Hematopoietic multipotent progenitor cell treated with erythropoietin and hydrocortisone succinate and interleukin-3 and kit ligand, for 4 days (in vitro differentiated cells): ENCODE measurements around the gene IFT43.
A peak's percentile ranks its signal among the peaks of the same experiment; 100 is the strongest.

Experiments used
- DNase-seq: peaks from one replicate; pipeline ENCODE4 v3.0.0-alpha.2; 2015

The IFT43 gene

DNA sequence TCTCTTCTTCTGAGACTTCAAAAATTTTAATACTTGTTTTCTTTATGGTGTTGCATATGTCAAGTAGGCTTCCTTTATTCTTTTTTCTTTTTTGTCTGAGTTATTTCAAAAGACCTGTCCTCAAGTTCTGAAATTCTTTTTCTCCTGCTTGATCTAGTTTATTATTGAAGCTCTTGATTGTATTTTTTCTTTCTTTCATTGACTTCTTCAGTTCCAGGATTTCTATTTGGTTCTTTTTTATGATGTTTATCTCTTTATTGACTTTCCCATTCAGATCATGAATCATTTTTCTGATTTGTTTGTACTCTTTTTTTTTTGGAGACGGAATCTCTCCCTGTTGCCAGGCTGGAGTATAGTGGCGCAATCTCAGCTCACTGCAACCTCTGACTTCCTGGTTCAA lies 34.1 kb downstream of the IFT43 start:
- DNase-seq = no peak

DNA sequence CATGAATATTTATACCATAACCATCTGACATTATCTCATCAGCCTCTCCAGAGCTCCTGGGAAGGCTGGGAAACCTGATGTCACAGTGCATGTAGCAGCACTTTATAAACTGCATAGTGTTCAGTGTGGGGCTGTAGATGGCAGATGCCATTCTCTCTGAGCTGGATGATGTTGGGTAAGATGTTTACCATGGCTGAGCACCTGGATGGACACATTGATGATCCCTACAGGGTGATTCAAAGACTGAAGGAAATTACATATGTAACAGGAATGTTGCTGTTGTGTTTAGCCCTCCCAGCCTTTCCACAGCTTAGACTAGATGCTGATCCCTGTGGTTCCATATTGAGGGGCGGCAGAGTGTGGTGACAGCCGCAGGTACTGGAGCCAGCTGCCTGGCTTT lies 37.4 kb downstream of the IFT43 start:
- DNase-seq = no peak

- no peak for DNase-seq
These were observed 38.2 kb downstream of the IFT43 start for GRCh38 chr14:76023757-76024156.

GRCh38 chr14:76024211-76024907 lies 38.8 kb downstream of the IFT43 start:
- no peak for DNase-seq

- no peak for DNase-seq
These were observed 49.0 kb downstream of the IFT43 start for GRCh38 chr14:76034566-76034965.

GRCh38 chr14:76040704-76041103 lies 55.1 kb downstream of the IFT43 start:
- DNase-seq = no peak

- DNase-seq = peak; percentile 7
These were observed 60.2 kb downstream of the IFT43 start for GRCh38 chr14:76045773-76046172.

DNA sequence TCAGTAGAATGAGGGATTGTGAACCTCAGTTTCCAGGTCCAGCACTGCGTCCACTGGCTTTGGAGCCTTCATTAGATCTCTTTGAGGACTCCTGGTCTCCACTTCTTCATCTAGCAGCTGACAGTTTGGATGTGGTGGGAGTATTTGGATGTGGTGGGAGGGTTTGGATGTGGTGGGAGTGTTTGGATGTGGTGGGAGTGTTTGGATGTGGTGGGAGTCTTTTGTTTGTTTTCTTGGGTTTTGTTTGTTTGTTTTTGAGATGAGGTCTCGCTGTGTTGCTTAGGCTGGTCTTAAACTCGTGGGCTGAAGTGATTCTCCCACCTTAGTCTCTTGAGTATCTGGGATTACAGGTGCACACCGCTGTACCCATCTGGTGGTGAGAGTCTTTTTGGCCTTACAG lies 64.7 kb downstream of the IFT43 start:
- DNase-seq = no peak

GRCh38 chr14:76050797-76051392 lies 65.3 kb downstream of the IFT43 start:
- DNase-seq = peak; percentile 81

DNA sequence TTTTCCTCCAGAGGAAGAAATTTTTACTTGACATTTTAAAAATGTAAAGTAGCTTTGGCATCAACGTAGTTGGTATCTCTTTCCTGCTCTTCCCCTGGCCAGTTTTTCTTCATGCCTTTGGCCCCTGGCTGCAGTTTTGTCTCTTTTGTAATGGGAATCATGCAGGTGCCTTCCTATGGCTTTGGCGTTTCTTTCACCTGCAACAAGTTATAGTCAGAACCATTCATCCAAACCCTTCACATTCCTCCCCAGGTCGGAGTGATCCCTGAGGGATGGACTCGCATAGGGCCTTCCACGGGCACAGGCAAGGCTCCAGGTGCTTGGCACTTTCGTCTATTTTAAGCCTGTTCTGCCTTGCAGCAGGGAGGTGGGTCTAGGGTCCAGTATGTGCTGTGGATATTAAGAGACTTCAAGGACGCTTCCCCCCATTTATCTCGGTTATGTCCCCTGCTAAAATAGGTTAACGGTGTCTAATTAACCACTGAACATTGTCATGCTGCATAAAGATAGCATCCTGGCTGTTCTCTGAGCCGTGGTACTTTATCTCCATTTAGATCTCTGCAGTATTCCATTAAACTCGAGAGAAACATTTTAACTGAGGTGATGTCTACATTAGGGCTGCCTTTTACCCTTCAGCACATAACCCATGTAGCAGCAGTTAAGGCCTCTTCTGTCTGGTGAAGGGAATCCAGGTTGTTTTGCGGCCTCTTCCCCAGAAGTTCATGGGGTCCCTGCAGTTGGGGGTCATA lies 66.3 kb downstream of the IFT43 start:
- no peak for DNase-seq

- no peak for DNase-seq
These were observed 68.2 kb downstream of the IFT43 start for GRCh38 chr14:76053572-76054355.

DNA sequence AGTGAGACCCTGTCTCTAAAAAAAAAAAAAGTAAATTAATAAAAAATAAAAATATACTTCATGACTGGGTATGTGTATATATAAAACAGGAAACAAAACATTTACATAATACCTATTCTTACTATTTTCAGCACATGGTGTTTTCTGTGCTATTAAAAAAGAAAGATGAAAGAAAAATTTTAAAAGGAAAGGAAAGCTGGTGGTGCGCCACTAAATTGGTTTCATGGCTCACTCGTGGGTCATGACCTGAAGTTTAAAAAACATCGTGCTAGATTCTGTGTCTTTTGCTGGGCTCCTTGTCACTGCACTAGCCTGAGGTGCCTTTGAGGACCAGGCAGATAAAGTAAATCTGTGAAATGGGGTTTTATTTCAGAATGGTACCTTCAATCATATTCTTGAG lies 69.8 kb downstream of the IFT43 start:
- no peak for DNase-seq

DNA sequence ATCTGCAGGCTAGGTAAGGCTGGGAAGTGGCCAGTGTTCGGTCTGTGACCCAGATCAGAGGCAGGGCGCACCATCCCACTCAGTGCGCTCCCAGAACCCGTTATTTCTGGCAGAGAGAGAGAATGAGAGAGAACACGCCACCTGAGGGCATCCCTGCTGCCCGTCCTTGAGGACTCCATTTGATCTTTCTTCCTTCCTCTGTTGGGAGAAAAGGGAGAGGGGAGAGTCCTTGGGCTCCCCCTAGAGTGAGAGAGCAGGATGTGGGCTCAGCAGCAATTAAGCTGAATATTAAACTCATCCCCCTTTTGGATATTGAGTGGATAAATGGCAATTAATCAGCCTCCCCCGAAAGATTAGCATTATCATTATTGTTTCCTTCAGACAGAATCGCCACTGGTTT lies 70.6 kb downstream of the IFT43 start:
- DNase-seq = peak; percentile 48

GRCh38 chr14:76057914-76058313 lies 72.4 kb downstream of the IFT43 start:
- no peak for DNase-seq

DNA sequence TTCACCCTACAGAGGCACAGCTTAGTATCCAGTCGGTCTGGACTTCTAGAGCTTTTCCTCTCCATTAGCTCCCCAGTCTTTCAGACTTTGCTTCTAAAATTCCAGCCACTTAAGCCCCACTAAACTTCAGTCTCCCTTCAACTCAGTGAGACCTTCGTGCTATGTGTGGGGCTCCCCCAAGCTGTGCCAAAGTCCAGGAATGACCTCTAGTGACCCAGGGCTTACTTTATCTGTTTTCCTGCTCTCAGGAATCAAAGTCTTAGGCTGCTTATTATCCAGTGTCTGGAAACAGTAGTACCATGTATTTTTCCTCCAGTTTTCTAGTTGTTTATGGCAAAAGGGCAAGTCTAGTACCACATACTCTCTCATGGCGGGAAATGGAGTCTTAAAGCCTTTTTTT lies 77.8 kb downstream of the IFT43 start:
- DNase-seq = no peak

DNA sequence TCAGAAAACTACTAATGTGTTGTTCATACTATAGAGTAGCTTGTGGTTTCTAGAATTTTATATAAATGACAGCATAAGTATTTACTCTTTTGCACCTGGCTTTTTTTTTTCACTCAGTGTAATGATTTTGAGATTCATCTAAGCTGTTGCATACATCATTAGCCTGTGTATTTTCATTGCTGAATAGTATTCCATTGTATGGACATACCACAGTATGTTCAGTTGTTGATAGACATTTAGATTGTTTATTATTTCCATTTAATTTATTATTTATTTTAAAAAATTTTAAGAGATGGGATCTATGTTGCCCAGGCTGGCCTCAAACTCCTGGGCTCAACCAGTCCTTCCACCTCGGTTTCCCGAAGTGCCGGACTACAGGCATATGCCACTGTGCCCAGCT lies 80.0 kb downstream of the IFT43 start:
- DNase-seq = no peak

- DNase-seq = no peak
These were observed 82.0 kb downstream of the IFT43 start for GRCh38 chr14:76067536-76067935.

DNA sequence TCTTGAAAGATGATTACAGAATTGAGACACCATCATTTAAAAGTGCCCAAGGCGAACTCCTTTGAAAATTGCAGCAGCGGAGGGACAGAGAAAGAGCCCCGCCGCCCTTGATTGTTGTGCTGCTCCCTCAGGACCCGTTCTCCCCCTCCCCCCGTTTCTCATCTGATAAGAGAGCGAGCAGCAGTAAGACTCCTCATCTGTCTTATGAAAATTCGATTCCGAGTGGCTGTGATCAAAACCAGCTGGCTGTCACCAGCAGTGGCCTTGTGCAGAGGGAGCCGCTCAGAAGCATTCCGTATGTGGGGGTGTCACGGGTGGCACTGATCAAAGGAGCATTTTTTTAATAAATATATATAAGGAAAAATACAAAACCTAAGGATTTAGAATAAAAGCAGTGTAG lies 88.2 kb downstream of the IFT43 start:
- DNase-seq = no peak

GRCh38 chr14:76077340-76077739 lies 91.8 kb downstream of the IFT43 start:
- DNase-seq = no peak

DNA sequence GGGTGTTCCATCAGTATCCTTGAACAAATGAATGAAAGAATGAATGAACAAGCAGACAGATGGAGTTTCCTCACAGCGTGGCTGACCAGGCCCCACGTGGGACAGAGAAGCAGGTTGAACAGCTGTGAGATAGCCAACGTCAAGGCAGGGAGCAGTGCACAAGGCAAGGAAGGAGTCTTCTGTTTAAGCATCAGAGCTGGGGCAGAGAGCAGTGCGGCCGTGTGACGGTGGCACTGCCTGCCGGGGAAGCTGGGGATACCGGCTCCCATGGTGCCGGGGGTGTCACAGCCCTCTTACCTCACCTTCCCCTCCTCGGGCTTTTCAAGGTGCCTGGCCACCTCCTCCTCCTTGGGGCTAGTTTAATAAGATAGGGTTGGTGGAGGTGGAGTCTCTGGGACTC lies 92.9 kb downstream of the IFT43 start:
- no peak for DNase-seq

DNA sequence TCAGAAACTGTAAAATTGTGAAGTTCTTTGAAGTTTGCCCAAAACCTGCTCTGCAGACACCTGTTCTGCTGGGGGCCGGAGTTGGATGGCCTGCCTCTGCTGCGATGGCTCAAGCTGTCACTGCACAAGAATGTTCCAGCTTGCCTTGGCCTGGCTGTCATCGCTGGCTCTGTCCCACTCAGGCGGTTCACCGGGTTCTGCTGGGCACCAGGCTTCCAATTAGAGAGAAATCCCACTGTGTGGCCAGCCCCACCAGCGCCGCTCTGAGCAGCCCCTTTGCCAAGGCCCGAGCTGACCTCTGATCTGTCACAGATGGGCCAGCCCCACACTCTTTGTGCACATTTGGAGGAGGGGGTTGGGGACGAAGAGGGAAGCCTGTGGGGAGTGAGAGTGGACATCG lies 94.5 kb downstream of the IFT43 start:
- no peak for DNase-seq

DNA sequence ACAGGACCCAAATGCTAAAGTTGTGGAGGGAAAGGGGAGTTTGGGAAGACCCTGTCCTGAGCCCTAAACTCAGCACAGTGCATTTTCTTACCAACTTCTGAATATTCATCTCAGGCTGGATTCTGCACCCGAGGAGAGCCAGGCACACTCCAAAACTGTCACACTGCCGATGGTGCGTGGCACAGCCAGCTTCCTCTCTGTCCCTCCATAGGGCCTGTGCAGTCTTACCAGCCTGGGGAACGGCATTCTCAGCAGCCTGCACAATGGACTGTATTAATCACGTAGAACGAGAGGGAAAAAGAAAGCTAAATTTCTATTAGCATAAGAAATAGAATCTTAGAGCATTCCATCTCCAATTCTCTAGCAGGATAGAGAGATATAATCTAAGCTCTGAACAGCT lies 94.9 kb downstream of the IFT43 start:
- DNase-seq = no peak

DNA sequence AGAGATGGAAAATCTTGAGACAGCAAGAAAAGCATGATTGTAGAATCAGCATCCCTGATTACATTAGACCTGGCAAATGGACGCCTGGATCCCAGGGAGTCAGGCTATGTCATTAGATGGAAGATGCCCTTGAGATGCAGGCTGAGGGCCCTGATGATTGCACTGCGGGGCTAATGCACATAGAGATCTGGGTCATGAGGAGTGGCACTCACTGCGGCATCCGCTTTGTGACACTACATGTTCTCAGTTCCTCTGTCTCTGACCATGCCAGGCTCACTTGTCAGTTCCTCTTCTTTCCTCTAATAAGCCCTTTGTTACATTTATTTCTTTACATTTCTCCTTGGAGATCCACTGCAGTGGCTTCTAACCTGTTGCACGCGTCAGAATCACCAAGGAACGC lies 96.1 kb downstream of the IFT43 start:
- DNase-seq = no peak
